ENCODE data around the gene CAPN3. TPM values are rescaled to one million over a fixed set of nuclear protein-coding genes. Genes with fewer than 3 reads are reported as not detected.

Gene CAPN3
- total RNA-seq, 3 donors from 2014 or later: 12.5 to 27.1 (median 15.4) TPM

- no peaks in the 10 kb centered on the region for H3K9me3 ChIP-seq
- intact Hi-C loops (cut with DNase I; ENCODE audit: low total_unique reads): no loop called here
- TF ChIP-seq CTCF (IDR thresholded peaks at IDR 0.05) (no peak), POLR2AphosphoS5 (IDR thresholded peaks at IDR 0.05) (no peak), POLR2A (IDR thresholded peaks at IDR 0.05) (no peak)
- H3K4me1 ChIP-seq: no peaks in the 10 kb centered on the region
- H3K27me3 ChIP-seq: no peaks in the 10 kb centered on the region
- no peaks in the 10 kb centered on the region for H3K36me3 ChIP-seq
- H3K27ac ChIP-seq: no peak overlapping the region
- DNase-seq (ENCODE audit: low spot score in 2 of 2): no peak
- no peak overlapping the region for H3K4me3 ChIP-seq
Observed at GRCh38 chr15:42353061-42353460, 6.2 kb upstream of the CAPN3 start.

GRCh38 chr15:42354824-42355223, 4.5 kb upstream of the CAPN3 start:
- H3K27ac ChIP-seq: no peak overlapping the region
- H3K27me3 ChIP-seq: no peaks in the 10 kb centered on the region
- intact Hi-C loops (cut with DNase I; ENCODE audit: low total_unique reads): no loop called here
- H3K4me1 ChIP-seq: no peaks in the 10 kb centered on the region
- DNase-seq (ENCODE audit: low spot score in 2 of 2): no peak
- no peak for TF ChIP-seq POLR2AphosphoS5 (IDR thresholded peaks at IDR 0.05)
- TF ChIP-seq CTCF (IDR thresholded peaks at IDR 0.05): no peak
- no peak for TF ChIP-seq POLR2A (IDR thresholded peaks at IDR 0.05)
- no peaks in the 10 kb centered on the region for H3K9me3 ChIP-seq
- H3K4me3 ChIP-seq: no peak overlapping the region
- no peaks in the 10 kb centered on the region for H3K36me3 ChIP-seq

GRCh38 chr15:42355291-42355690, 4.0 kb upstream of the CAPN3 start:
- intact Hi-C loops (cut with DNase I; ENCODE audit: low total_unique reads): no loop called here
- H3K4me3 ChIP-seq: no peak overlapping the region
- H3K27me3 ChIP-seq: no peaks in the 10 kb centered on the region
- no peak for DNase-seq (ENCODE audit: low spot score in 2 of 2)
- H3K4me1 ChIP-seq: no peaks in the 10 kb centered on the region
- no peaks in the 10 kb centered on the region for H3K36me3 ChIP-seq
- H3K9me3 ChIP-seq: no peaks in the 10 kb centered on the region
- no peak for TF ChIP-seq POLR2AphosphoS5 (IDR thresholded peaks at IDR 0.05)
- TF ChIP-seq CTCF (IDR thresholded peaks at IDR 0.05): no peak
- no peak for TF ChIP-seq POLR2A (IDR thresholded peaks at IDR 0.05)
- H3K27ac ChIP-seq: no peak overlapping the region

GRCh38 chr15:42356851-42357250, 2.5 kb upstream of the CAPN3 start:
- Histone ChIP-seq H3K27me3 (no peaks in the 10 kb centered on the region), H3K4me1 (no peaks in the 10 kb centered on the region), H3K27ac (no peak overlapping the region), H3K9me3 (no peaks in the 10 kb centered on the region), H3K4me3 (no peak overlapping the region), H3K36me3 (no peaks in the 10 kb centered on the region)
- no peak for TF ChIP-seq POLR2A (IDR thresholded peaks at IDR 0.05)
- no peak for TF ChIP-seq POLR2AphosphoS5 (IDR thresholded peaks at IDR 0.05)
- no peak for TF ChIP-seq CTCF (IDR thresholded peaks at IDR 0.05)
- no peak for DNase-seq (ENCODE audit: low spot score in 2 of 2)
- intact Hi-C loops (cut with DNase I; ENCODE audit: low total_unique reads): no loop called here

GRCh38 chr15:42358141-42358540, 1.2 kb upstream of the CAPN3 start:
- intact Hi-C loops (cut with DNase I; ENCODE audit: low total_unique reads): no loop called here
- no peak for TF ChIP-seq CTCF (IDR thresholded peaks at IDR 0.05)
- TF ChIP-seq POLR2AphosphoS5 (IDR thresholded peaks at IDR 0.05): no peak
- no peak for TF ChIP-seq POLR2A (IDR thresholded peaks at IDR 0.05)
- Histone ChIP-seq H3K4me3 (no peak overlapping the region), H3K9me3 (no peaks in the 10 kb centered on the region), H3K27ac (no peak overlapping the region), H3K4me1 (no peaks in the 10 kb centered on the region), H3K36me3 (no peaks in the 10 kb centered on the region), H3K27me3 (no peaks in the 10 kb centered on the region)
- no peak for DNase-seq (ENCODE audit: low spot score in 2 of 2)

Measured in breast epithelium (tissue), 4 donors.